HS-5 (cell line): ENCODE data around the gene IFNLR1.
A peak's percentile ranks its signal among the peaks of the same experiment; 100 is the strongest.

ENCODE experiments used
- DNase-seq: peaks from one replicate; pipeline ENCODE4 v3.0.0-alpha.2; 2012; ENCODE audit warnings: low read depth

IFNLR1 gene

GRCh38 chr1:24120965-24121364 is 66.1 kb downstream of the IFNLR1 start:
- no peak for DNase-seq

- no peak for DNase-seq
These were observed 67.0 kb downstream of the IFNLR1 start for GRCh38 chr1:24119859-24120756.

- DNase-seq = no peak
These were observed 67.6 kb downstream of the IFNLR1 start for GRCh38 chr1:24119489-24119858.

- DNase-seq = no peak
These were observed 68.5 kb downstream of the IFNLR1 start for GRCh38 chr1:24118410-24119242.

GRCh38 chr1:24117722-24118409 is 69.2 kb downstream of the IFNLR1 start:
- DNase-seq = peak; percentile 15

GRCh38 chr1:24117132-24117531 is 70.0 kb downstream of the IFNLR1 start:
- DNase-seq = no peak

GRCh38 chr1:24114753-24115152 is 72.3 kb downstream of the IFNLR1 start:
- no peak for DNase-seq

GRCh38 chr1:24113641-24114033 is 73.5 kb downstream of the IFNLR1 start:
- no peak for DNase-seq

GRCh38 chr1:24111996-24112779 is 74.9 kb downstream of the IFNLR1 start, which contains the start of gene MYOM3:
Gene MYOM3 (minus strand): TSS chr1:24112135. CDS start chr1:24108636, 3,499 bp downstream.
- peak; percentile 15 for DNase-seq

GRCh38 chr1:24111262-24111995 is 75.7 kb downstream of the IFNLR1 start:
- DNase-seq = no peak

GRCh38 chr1:24110642-24111261 is 76.3 kb downstream of the IFNLR1 start:
- DNase-seq = no peak

- DNase-seq = no peak
These were observed 77.2 kb downstream of the IFNLR1 start for GRCh38 chr1:24109686-24110475.

- DNase-seq = no peak
These were observed 78.0 kb downstream of the IFNLR1 start for GRCh38 chr1:24109166-24109483.

- DNase-seq = peak; percentile 25
These were observed 78.5 kb downstream of the IFNLR1 start for GRCh38 chr1:24108334-24109165.

GRCh38 chr1:24107462-24108138 is 79.5 kb downstream of the IFNLR1 start:
- no peak for DNase-seq

- DNase-seq = no peak
These were observed 81.5 kb downstream of the IFNLR1 start for GRCh38 chr1:24105368-24106160.

- DNase-seq = no peak
These were observed 82.2 kb downstream of the IFNLR1 start for GRCh38 chr1:24104854-24105253.
